GM21576 (cell line): ENCODE results near the gene KIAA0408.
"Not testable (repeated sequence)": the region's sequence is repeated elsewhere in the genome, so short reads cannot be mapped to it uniquely, and the experiment has no call there.

ENCODE experiments used
- ATAC-seq: cut with Tn5 transposase; IDR thresholded peaks from one replicate; pipeline ENCODE4 v1.9.1; 2021; ENCODE audit warnings: mild to moderate bottlenecking, moderate library complexity; ENCODE audit not compliant: unreplicated experiment

The KIAA0408 gene

DNA sequence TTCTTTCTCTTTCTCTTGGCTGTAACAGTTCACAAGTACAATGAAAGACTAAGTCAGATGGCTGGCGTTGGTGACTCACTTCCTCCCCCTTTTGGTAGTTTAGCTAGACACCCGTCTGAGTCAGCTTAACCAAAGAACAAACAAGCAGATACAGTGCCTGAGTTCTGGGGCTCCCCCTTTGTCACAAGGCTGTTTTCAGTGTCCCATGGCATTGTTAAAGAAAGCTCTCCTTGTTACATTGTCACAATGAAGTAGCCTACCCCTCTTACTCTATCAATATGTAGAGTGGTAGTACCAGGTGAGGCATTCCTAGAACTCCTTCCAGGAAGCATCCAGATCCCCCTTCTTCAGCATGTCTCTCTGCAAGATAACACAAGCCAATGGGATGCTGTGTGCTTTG lies 38.6 kb downstream of the KIAA0408 start:
- peak; percentile 100 for ATAC-seq

DNA sequence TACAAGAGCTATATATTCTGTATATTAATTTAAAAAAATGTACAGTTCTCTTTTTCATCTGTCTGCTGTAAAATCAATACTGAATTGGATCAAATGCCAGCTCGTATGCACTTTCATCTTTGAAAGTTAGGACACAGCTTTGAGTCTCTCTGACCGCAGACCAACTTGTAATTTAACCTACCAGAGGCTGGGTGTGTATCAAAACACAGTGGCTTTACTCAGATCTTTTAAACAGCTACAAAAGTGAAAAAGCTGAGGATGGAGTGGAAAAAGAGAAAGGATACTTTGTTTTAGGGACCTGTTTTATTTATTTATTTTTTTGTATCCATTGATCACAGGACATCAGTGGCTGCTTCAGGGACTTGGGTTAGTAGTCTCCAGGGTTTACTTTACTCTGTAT lies 44.1 kb downstream of the KIAA0408 start:
- no peak for ATAC-seq

- not testable (repeated sequence) for ATAC-seq
Measured at GRCh38 chr6:127413123-127413522, 46.1 kb downstream of the KIAA0408 start.

- not testable (repeated sequence) for ATAC-seq
Measured at GRCh38 chr6:127412016-127412415, 47.2 kb downstream of the KIAA0408 start.
